IMR-90 (cell line): ENCODE results near the gene ETNK1. TPM values are rescaled to one million over a fixed set of nuclear protein-coding genes. Genes with fewer than 3 reads are reported as not detected.

Experiments
- ATAC-seq: fragments of 200-7000 bp; cut with Tn5 transposase; 2 replicates; pipeline ENCODE4 v1.9.1; 2020; ENCODE audit warnings: low read depth, mild to moderate bottlenecking, moderate library complexity
- BruUV-seq: library from RNA; stranded (reverse); fragments of 400-500 nt; replicated peaks from 2 replicates; lab custom pipeline; 2021; lab: Mats Ljungman, UMichigan
- CTCF ChIA-PET: fragments of 300-600 bp; formaldehyde crosslinking; extraction: SDS; loops from one replicate; lab custom pipeline; 2021; ENCODE audit warnings: antibody characterized with exemption; lab: Yijun Ruan, JAX
- POLR2A ChIA-PET: fragments of 300-600 bp; sonication (Branson Sonifier 250); formaldehyde crosslinking; loops from one replicate; lab custom pipeline; 2022; ENCODE audit warnings: antibody characterized with exemption; ENCODE audit not compliant: unreplicated experiment; lab: Charles Lee
- DNase-seq: peaks from one replicate; pipeline ENCODE4 v3.0.0; 2013
- H2AFZ ChIP-seq: replicated peaks from 2 replicates; pipeline ENCODE3; 2013; ENCODE audit warnings: low read length, mild to moderate bottlenecking; ENCODE audit not compliant: poor library complexity
- H2AK5ac ChIP-seq: 2 replicates; pipeline ENCODE4 v1.6.1; 2013; ENCODE audit warnings: low read depth, low read length, inconsistent platforms
- H2AK9ac ChIP-seq: replicated peaks from 2 replicates; pipeline ENCODE3; 2013; ENCODE audit warnings: mild to moderate bottlenecking, low read depth, low read length, moderate library complexity; ENCODE audit not compliant: poor library complexity
- H2BK120ac ChIP-seq: 2 replicates; pipeline ENCODE4 v1.6.1; 2013; ENCODE audit warnings: low read depth, low read length, inconsistent platforms
- H2BK15ac ChIP-seq: 3 replicates; pipeline ENCODE4 v1.6.1; 2013; ENCODE audit warnings: low read depth, low read length, inconsistent platforms
- H2BK20ac ChIP-seq: 2 replicates; pipeline ENCODE4 v1.6.1; 2013; ENCODE audit warnings: low read depth, mild to moderate bottlenecking, inconsistent platforms, low read length, moderate library complexity
- H2BK5ac ChIP-seq: 2 replicates; pipeline ENCODE4 v1.6.1; 2013; ENCODE audit warnings: mild to moderate bottlenecking, low read depth, low read length, inconsistent platforms; ENCODE audit not compliant: poor library complexity, severe bottlenecking
- H3K14ac ChIP-seq: replicated peaks from 2 replicates; pipeline ENCODE4 v1.6.1; 2013; ENCODE audit warnings: low read depth, low read length, inconsistent platforms
- H3K18ac ChIP-seq: 2 replicates; pipeline ENCODE4 v1.6.1; 2013; ENCODE audit warnings: low read depth, low read length, control low read depth
- H3K23ac ChIP-seq: 2 replicates; pipeline ENCODE4 v1.6.1; 2013; ENCODE audit warnings: low read depth, low read length, inconsistent platforms
- H3K27ac ChIP-seq: 2 replicates; pipeline ENCODE4 v1.5.1; 2013; ENCODE audit warnings: mild to moderate bottlenecking, control low read depth, low read length; ENCODE audit not compliant: insufficient read depth
- H3K27me3 ChIP-seq: 2 replicates; pipeline ENCODE4 v1.6.1; 2013; ENCODE audit warnings: low read length; ENCODE audit not compliant: control insufficient read depth, insufficient read depth
- H3K36me3 ChIP-seq: 2 replicates; pipeline ENCODE4 v1.6.1; 2013; ENCODE audit warnings: low read length, mixed read lengths; ENCODE audit not compliant: control insufficient read depth, insufficient read depth
- H3K4ac ChIP-seq: 2 replicates; pipeline ENCODE4 v1.6.1; 2013; ENCODE audit warnings: low read depth, low read length, inconsistent platforms
- H3K4me1 ChIP-seq: 2 replicates; pipeline ENCODE4 v1.6.1; 2013; ENCODE audit warnings: low read length, mixed read lengths; ENCODE audit not compliant: control insufficient read depth, insufficient read depth
- H3K4me2 ChIP-seq: 2 replicates; pipeline ENCODE4 v1.6.1; 2013; ENCODE audit warnings: low read depth, mild to moderate bottlenecking, control low read depth, low read length, moderate library complexity
- H3K4me3 ChIP-seq: 2 replicates; pipeline ENCODE4 v1.5.1; 2013; ENCODE audit warnings: low read depth, mild to moderate bottlenecking, control low read depth, low read length, moderate library complexity; ENCODE audit not compliant: insufficient read depth
- H3K56ac ChIP-seq: 2 replicates; pipeline ENCODE4 v1.6.1; 2013; ENCODE audit warnings: low read length, inconsistent platforms; ENCODE audit not compliant: insufficient read depth; ENCODE audit errors: extremely low read depth
- H3K79me1 ChIP-seq, 2 experiments: 2 replicates each; pipeline ENCODE4 v1.6.1; 2013; ENCODE audit warnings: low read length in 2 of 2, inconsistent platforms in 1 of 2, low read depth in 1 of 2
- H3K9ac ChIP-seq: 2 replicates; pipeline ENCODE4 v1.6.1; 2013; ENCODE audit warnings: low read depth, low read length, control low read depth
- H3K9me1 ChIP-seq: 2 replicates; pipeline ENCODE4 v1.6.1; 2013; ENCODE audit warnings: low read length, inconsistent platforms; ENCODE audit not compliant: insufficient read depth
- H3K9me3 ChIP-seq: 2 replicates; pipeline ENCODE4 v1.6.1; 2013; ENCODE audit warnings: low read length; ENCODE audit not compliant: control insufficient read depth, insufficient read depth
- H4K20me1 ChIP-seq: 2 replicates; pipeline ENCODE4 v1.6.1; 2013; ENCODE audit warnings: low read length, inconsistent platforms; ENCODE audit not compliant: insufficient read depth
- H4K5ac ChIP-seq: 2 replicates; pipeline ENCODE4 v1.6.1; 2013; ENCODE audit warnings: mild to moderate bottlenecking, low read depth, low read length, control low read depth
- H4K8ac ChIP-seq, 2 experiments: 2 replicates each; pipeline ENCODE4 v1.6.1; 2013; ENCODE audit warnings: low read depth in 2 of 2, low read length in 2 of 2, control low read depth in 1 of 2, inconsistent platforms in 1 of 2
- H4K91ac ChIP-seq: 2 replicates; pipeline ENCODE4 v1.6.1; 2013; ENCODE audit warnings: low read depth, low read length, inconsistent platforms; ENCODE audit not compliant: insufficient read depth
- BHLHE40 ChIP-seq: fragments of 150-350 bp; IDR thresholded peaks from 2 replicates; pipeline ENCODE4 v1.6.1; 2016; ENCODE audit warnings: mild to moderate bottlenecking, low read depth, low read length
- MAFK ChIP-seq: IDR thresholded peaks from 2 replicates; pipeline ENCODE4 v1.6.1; 2012; ENCODE audit warnings: low read depth, low read length, improper control_type of control experiment
- WGBS, 2 experiments: methylation state at CpG; one replicate each; pipeline versions ENCODE4 v1.1.5 to v1.1.7; 2013; ENCODE audit warnings: missing lambda C conversion rate in 2 of 2; ENCODE audit not compliant: insufficient read length in 1 of 2; ENCODE audit errors: extremely low coverage in 2 of 2; 5-methylcytosine and 5-hydroxymethylcytosine counted together
- dilution Hi-C: fragments of 300-500 bp; cut with HindIII; formaldehyde crosslinking; loops from one replicate; pipeline ENCODE4 v1.14.3; 2018; ENCODE audit warnings: low sequenced_read_pairs; ENCODE audit not compliant: unreplicated experiment
- in situ Hi-C: fragments of 300-500 bp; cut with MboI; formaldehyde crosslinking; loops from 3 replicates; pipeline ENCODE4 v1.14.3; 2019; ENCODE audit warnings: low sequenced_read_pairs, inconsistent platforms, mixed read lengths
- intact Hi-C: fragments of 100-400 bp; cut with micrococcal nuclease; formaldehyde crosslinking; loops from 2 replicates; pipeline ENCODE4 v1.10.0; 2022
- polyA plus RNA-seq, 3 experiments: library from polyadenylated mRNA; depleted of rRNA; stranded (reverse); fragments of >200 nt; gene quantifications; 2 replicates each; pipeline ENCODE4 v1.2.3, GENCODE V29; 2012; ENCODE audit warnings: low replicate concordance in 1 of 3
- total RNA-seq: library from RNA; depleted of rRNA; stranded (reverse); fragments of >200 nt; gene quantifications from 2 replicates; pipeline ENCODE4 v1.2.3, GENCODE V29; 2012

Gene ETNK1
- total and polyA plus RNA-seq, 2 of the 4 experiments (the other 2 are of a cell fraction) = 12.8 to 33.3 TPM

DNA sequence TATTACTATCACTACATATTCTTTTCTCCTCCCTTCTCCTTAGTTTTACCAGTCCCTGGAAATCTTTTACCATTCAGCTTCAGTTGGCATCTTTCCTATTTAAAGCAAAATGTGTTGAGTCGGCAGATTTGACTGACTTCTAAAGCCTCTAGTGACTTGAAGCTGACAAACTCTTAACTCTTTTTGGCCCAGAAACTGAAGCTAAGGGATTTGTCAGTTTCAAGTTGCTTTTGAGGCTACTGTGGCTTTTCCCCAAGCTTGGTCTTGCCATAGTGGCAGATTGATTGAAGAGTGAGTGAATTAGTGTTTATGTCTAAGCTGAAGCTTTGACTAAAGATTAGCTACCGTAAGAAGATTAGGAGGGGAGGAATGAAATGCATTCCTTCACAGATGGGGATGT lies 104.0 kb downstream of the ETNK1 start:
- Histone ChIP-seq H3K14ac (no peak overlapping the region), H2BK15ac (no peak overlapping the region), H3K4me2 (no peak overlapping the region), H4K8ac (no peak overlapping the region; a peak in 1 of 4 replicates), H3K9ac (no peak overlapping the region), H2BK5ac (no peak overlapping the region), H3K4me3 (no peak overlapping the region), H3K23ac (no peak overlapping the region), H3K9me1 (no peaks in the 10 kb centered on the region), H3K79me1 (no peaks in the 10 kb centered on the region), H4K91ac (no peak overlapping the region), H4K20me1 (no peaks in the 10 kb centered on the region), H3K56ac (no peak overlapping the region), H3K27me3 (peaks cover 2% of the 10 kb centered on the region; the same call in 1 of the 2 replicates), H2BK120ac (no peak overlapping the region), H4K5ac (no peak overlapping the region), H2AK9ac (no peak overlapping the region), H3K9me3 (no peaks in the 10 kb centered on the region), H3K36me3 (no peaks in the 10 kb centered on the region), H2BK20ac (no peak overlapping the region), H3K4me1 (peaks cover 5% of the 10 kb centered on the region), H3K4ac (peak overlapping the region; percentile 21; the same call in 1 of the 2 replicates), H2AFZ (no peak overlapping the region), H2AK5ac (no peak overlapping the region), H3K27ac (no peak overlapping the region), H3K18ac (no peak overlapping the region)
- intact Hi-C loops = no loop called here
- in situ Hi-C loops = no loop called here
- DNase-seq = no peak
- no peak for ATAC-seq
- dilution Hi-C loops = no loop called here
- TF ChIP-seq BHLHE40 (no peak), MAFK (peak; percentile 93)
- BruUV-seq = no TSS peak
- 80% methylated on average over 1 of the region's 2 CpGs; no CpG with 5 or more reads in 1 of the 2 experiments for WGBS, 2 experiments
- ChIA-PET POLR2A (no interaction called here), CTCF (interaction anchor here (1.2 kb wide), 1 partner anchor 48 kb away, joined by 3 read pairs; no protein-coding TSS in a partner anchor)
